Measurements from ENCODE around the gene MRPL41.
"Not testable (repeated sequence)": the region's sequence is repeated elsewhere in the genome, so short reads cannot be mapped to it uniquely, and the experiment has no call there.

The MRPL41 gene

GRCh38 chr9:137532891-137533468 lies 18.7 kb upstream of the MRPL41 start:
- not testable (repeated sequence) for H3K4me3 ChIP-seq (ENCODE audit: insufficient read depth in 1 of 2, low read depth in 1 of 2, low read length in 2 of 2); H4K8ac ChIP-seq (ENCODE audit: low read length); H2AFZ ChIP-seq (ENCODE audit: low read depth, low read length); H2AK5ac ChIP-seq (ENCODE audit: low read length, severe bottlenecking); H3K4me1 ChIP-seq (ENCODE audit: control insufficient read depth, insufficient read depth, low read depth, low read length); H3K4ac ChIP-seq (ENCODE audit: low read depth in 1 of 2, low read length in 2 of 2); H3K18ac ChIP-seq (ENCODE audit: low read depth in 1 of 2, low read length in 2 of 2); H3K9me3 ChIP-seq (ENCODE audit: control insufficient read depth, low read length); H2BK120ac ChIP-seq (ENCODE audit: low read depth, low read length); H3K9ac ChIP-seq (ENCODE audit: low read length); H2BK12ac ChIP-seq (ENCODE audit: low read length in 2 of 2); H3K36me3 ChIP-seq (ENCODE audit: control insufficient read depth in 1 of 2, insufficient read depth in 2 of 2, low read depth in 1 of 2, low read length in 2 of 2); H2BK15ac ChIP-seq (ENCODE audit: low read depth, poor library complexity, severe bottlenecking); H3K14ac ChIP-seq (ENCODE audit: low read length in 2 of 2); H4K91ac ChIP-seq (ENCODE audit: low read length); H3K27ac ChIP-seq (ENCODE audit: low read length, poor library complexity, severe bottlenecking); DNase-seq; H3K4me2 ChIP-seq (ENCODE audit: low read length, poor library complexity, severe bottlenecking); H3K23ac ChIP-seq (ENCODE audit: low read length in 2 of 2); H3K27me3 ChIP-seq (ENCODE audit: control insufficient read depth in 1 of 2, insufficient read depth in 1 of 2, low read length in 2 of 2); H3K79me1 ChIP-seq (replicated peaks; ENCODE audit: low read length, poor library complexity, severe bottlenecking); H2BK5ac ChIP-seq (ENCODE audit: low read depth, low read length, poor library complexity, severe bottlenecking)
- WGBS = 85% methylated on average over 10 of the region's 10 CpGs

- Histone ChIP-seq H2AFZ (ENCODE audit: low read depth, low read length) (no peak overlapping the region), H3K4ac (ENCODE audit: low read depth in 1 of 2, low read length in 2 of 2) (no peak overlapping the region), H3K9me3 (ENCODE audit: control insufficient read depth, low read length) (no peaks in the 10 kb centered on the region), H3K23ac (ENCODE audit: low read length in 2 of 2) (no peak overlapping the region), H2BK120ac (ENCODE audit: low read depth, low read length) (no peak overlapping the region), H3K9ac (ENCODE audit: low read length) (peak overlapping the region; percentile 66), H2BK15ac (ENCODE audit: low read depth, poor library complexity, severe bottlenecking) (no peak overlapping the region), H4K8ac (ENCODE audit: low read length) (no peak overlapping the region), H2BK5ac (ENCODE audit: low read depth, low read length, poor library complexity, severe bottlenecking) (no peak overlapping the region), H3K18ac (ENCODE audit: low read depth in 1 of 2, low read length in 2 of 2) (no peak overlapping the region), H2AK5ac (ENCODE audit: low read length, severe bottlenecking) (no peak overlapping the region), H4K91ac (ENCODE audit: low read length) (no peak overlapping the region), H3K4me3 (ENCODE audit: insufficient read depth in 1 of 2, low read depth in 1 of 2, low read length in 2 of 2) (no peak overlapping the region), H3K27me3 (ENCODE audit: control insufficient read depth in 1 of 2, insufficient read depth in 1 of 2, low read length in 2 of 2) (no peaks in the 10 kb centered on the region), H3K27ac (ENCODE audit: low read length, poor library complexity, severe bottlenecking) (no peak overlapping the region), H3K36me3 (ENCODE audit: control insufficient read depth in 1 of 2, insufficient read depth in 2 of 2, low read depth in 1 of 2, low read length in 2 of 2) (peaks cover 0 to 8% of the 10 kb centered on the region in 2 experiments), H3K4me1 (ENCODE audit: control insufficient read depth, insufficient read depth, low read depth, low read length) (peaks cover 3% of the 10 kb centered on the region), H3K14ac (ENCODE audit: low read length in 2 of 2) (no peak overlapping the region), H3K4me2 (ENCODE audit: low read length, poor library complexity, severe bottlenecking) (no peak overlapping the region), H2BK12ac (ENCODE audit: low read length in 2 of 2) (no peak overlapping the region), H3K79me1 (replicated peaks; ENCODE audit: low read length, poor library complexity, severe bottlenecking) (peaks cover 4% of the 10 kb centered on the region)
- DNase-seq = peak; percentile 77
- WGBS = 60% methylated on average over 19 of the region's 19 CpGs
These were observed 17.2 kb upstream of the MRPL41 start for GRCh38 chr9:137534256-137535119.

- H2BK5ac ChIP-seq (ENCODE audit: low read depth, low read length, poor library complexity, severe bottlenecking) = no peak overlapping the region
- H3K9me3 ChIP-seq (ENCODE audit: control insufficient read depth, low read length) = no peaks in the 10 kb centered on the region
- H3K23ac ChIP-seq (ENCODE audit: low read length in 2 of 2) = no peak overlapping the region
- no peak overlapping the region for H3K18ac ChIP-seq (ENCODE audit: low read depth in 1 of 2, low read length in 2 of 2)
- H3K36me3 ChIP-seq (ENCODE audit: control insufficient read depth in 1 of 2, insufficient read depth in 2 of 2, low read depth in 1 of 2, low read length in 2 of 2) = peaks cover 0 to 8% of the 10 kb centered on the region in 2 experiments
- no peak overlapping the region for H4K91ac ChIP-seq (ENCODE audit: low read length)
- H2BK120ac ChIP-seq (ENCODE audit: low read depth, low read length) = no peak overlapping the region
- H3K4ac ChIP-seq (ENCODE audit: low read depth in 1 of 2, low read length in 2 of 2) = no peak overlapping the region
- no peak overlapping the region for H2AK5ac ChIP-seq (ENCODE audit: low read length, severe bottlenecking)
- H3K27me3 ChIP-seq (ENCODE audit: control insufficient read depth in 1 of 2, insufficient read depth in 1 of 2, low read length in 2 of 2) = no peaks in the 10 kb centered on the region
- peaks cover 4% of the 10 kb centered on the region for H3K79me1 ChIP-seq (replicated peaks; ENCODE audit: low read length, poor library complexity, severe bottlenecking)
- DNase-seq = no peak
- no peak overlapping the region for H4K8ac ChIP-seq (ENCODE audit: low read length)
- H3K9ac ChIP-seq (ENCODE audit: low read length) = peak overlapping the region; percentile 66
- H3K4me3 ChIP-seq (ENCODE audit: insufficient read depth in 1 of 2, low read depth in 1 of 2, low read length in 2 of 2) = no peak overlapping the region
- H2AFZ ChIP-seq (ENCODE audit: low read depth, low read length) = no peak overlapping the region
- no peak overlapping the region for H2BK15ac ChIP-seq (ENCODE audit: low read depth, poor library complexity, severe bottlenecking)
- no peak overlapping the region for H3K4me2 ChIP-seq (ENCODE audit: low read length, poor library complexity, severe bottlenecking)
- H3K27ac ChIP-seq (ENCODE audit: low read length, poor library complexity, severe bottlenecking) = no peak overlapping the region
- no peak overlapping the region for H3K14ac ChIP-seq (ENCODE audit: low read length in 2 of 2)
- H3K4me1 ChIP-seq (ENCODE audit: control insufficient read depth, insufficient read depth, low read depth, low read length) = peaks cover 3% of the 10 kb centered on the region
- no peak overlapping the region for H2BK12ac ChIP-seq (ENCODE audit: low read length in 2 of 2)
These were observed 16.6 kb upstream of the MRPL41 start for GRCh38 chr9:137535120-137535428.

GRCh38 chr9:137536594-137537131 lies 15.0 kb upstream of the MRPL41 start:
- H3K9ac ChIP-seq (ENCODE audit: low read length); H3K27me3 ChIP-seq (ENCODE audit: control insufficient read depth in 1 of 2, insufficient read depth in 1 of 2, low read length in 2 of 2); H3K9me3 ChIP-seq (ENCODE audit: control insufficient read depth, low read length); H3K79me1 ChIP-seq (replicated peaks; ENCODE audit: low read length, poor library complexity, severe bottlenecking); H4K8ac ChIP-seq (ENCODE audit: low read length); H3K18ac ChIP-seq (ENCODE audit: low read depth in 1 of 2, low read length in 2 of 2); H4K91ac ChIP-seq (ENCODE audit: low read length); H2BK15ac ChIP-seq (ENCODE audit: low read depth, poor library complexity, severe bottlenecking); DNase-seq; H3K4ac ChIP-seq (ENCODE audit: low read depth in 1 of 2, low read length in 2 of 2); H3K27ac ChIP-seq (ENCODE audit: low read length, poor library complexity, severe bottlenecking); H3K23ac ChIP-seq (ENCODE audit: low read length in 2 of 2); H2BK12ac ChIP-seq (ENCODE audit: low read length in 2 of 2); H2BK5ac ChIP-seq (ENCODE audit: low read depth, low read length, poor library complexity, severe bottlenecking); H3K4me3 ChIP-seq (ENCODE audit: insufficient read depth in 1 of 2, low read depth in 1 of 2, low read length in 2 of 2); H3K4me2 ChIP-seq (ENCODE audit: low read length, poor library complexity, severe bottlenecking); H2BK120ac ChIP-seq (ENCODE audit: low read depth, low read length); H2AK5ac ChIP-seq (ENCODE audit: low read length, severe bottlenecking); H3K14ac ChIP-seq (ENCODE audit: low read length in 2 of 2); H2AFZ ChIP-seq (ENCODE audit: low read depth, low read length); H3K4me1 ChIP-seq (ENCODE audit: control insufficient read depth, insufficient read depth, low read depth, low read length): not testable (repeated sequence)
- WGBS = 69% methylated on average over 15 of the region's 16 CpGs
- peaks cover 0 to 17% of the 10 kb centered on the region in 2 experiments for H3K36me3 ChIP-seq (ENCODE audit: control insufficient read depth in 1 of 2, insufficient read depth in 2 of 2, low read depth in 1 of 2, low read length in 2 of 2)
